ENCODE measurements around the gene EPHB2.
"Not testable (repeated sequence)": the region's sequence is repeated elsewhere in the genome, so short reads cannot be mapped to it uniquely, and the experiment has no call there.

The EPHB2 gene

DNA sequence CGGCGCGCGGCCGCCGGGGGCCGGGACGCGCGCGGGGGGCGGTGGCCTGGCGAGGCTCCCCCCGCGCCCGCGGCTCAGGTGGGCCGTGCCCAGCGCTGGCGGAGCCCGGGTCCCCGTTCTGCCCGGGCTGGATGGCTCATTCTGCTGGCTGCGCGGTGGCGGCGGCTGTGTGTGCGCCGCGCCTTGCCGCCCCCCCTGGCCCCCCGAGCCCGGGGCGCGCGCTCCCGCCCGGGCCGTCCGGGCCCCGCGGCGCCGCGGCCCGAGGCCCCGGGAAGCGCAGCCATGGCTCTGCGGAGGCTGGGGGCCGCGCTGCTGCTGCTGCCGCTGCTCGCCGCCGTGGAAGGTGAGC lies at the start of gene EPHB2:
TSS of gene EPHB2 (plus strand) at position 139 of the 349 bp plus-strand sequence. CDS start at position 283, 144 bp downstream.
- DNase-seq (ENCODE audit: low read depth) = no peak

DNA sequence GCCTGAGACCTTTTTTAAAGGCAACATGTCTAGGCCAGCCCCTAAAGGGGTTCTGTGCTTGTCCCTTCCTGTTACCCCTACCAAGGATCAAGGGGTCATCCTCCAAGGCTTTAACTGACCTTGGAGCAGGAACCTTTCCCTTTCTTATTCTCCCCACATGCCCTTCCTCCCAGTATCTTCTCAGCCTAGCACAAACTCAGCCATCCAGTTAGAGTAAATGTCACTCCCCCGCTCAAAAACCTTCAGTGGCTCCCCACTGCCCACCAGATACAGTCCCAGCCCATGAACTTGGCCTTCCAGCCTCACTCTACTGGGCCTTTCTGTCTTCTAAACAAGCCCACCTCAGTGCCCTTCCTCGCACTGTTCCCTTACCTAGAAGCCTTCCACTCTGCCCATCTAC lies 48.8 kb upstream of the EPHB2 start:
- DNase-seq (ENCODE audit: low read depth) = no peak

- DNase-seq (ENCODE audit: low read depth) = no peak
Observed at GRCh38 chr1:22662318-22662717, 48.3 kb upstream of the EPHB2 start.

GRCh38 chr1:22662986-22663408 lies 47.6 kb upstream of the EPHB2 start:
- DNase-seq (ENCODE audit: low read depth) = no peak

DNA sequence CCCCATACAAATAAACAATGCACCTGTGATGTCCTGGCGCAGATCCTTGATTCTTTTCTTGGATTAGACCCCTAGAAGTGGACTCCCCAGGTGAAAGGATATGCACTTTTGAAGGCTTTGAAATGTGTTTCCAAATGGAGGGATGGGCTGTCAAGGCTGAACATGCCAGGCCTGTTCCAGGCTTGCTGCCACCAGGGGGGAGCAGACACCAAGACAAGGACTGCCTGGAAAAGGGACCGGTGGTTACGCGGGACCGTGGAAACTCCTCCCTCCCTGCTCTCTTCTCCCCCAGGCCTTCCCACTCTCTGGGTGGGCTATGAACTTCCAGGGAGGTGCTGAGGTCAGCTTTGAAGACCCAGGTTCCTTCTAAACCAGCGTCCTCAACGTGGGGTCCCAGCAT lies 44.9 kb upstream of the EPHB2 start:
- DNase-seq (ENCODE audit: low read depth) = peak; percentile 17

GRCh38 chr1:22666412-22666811 lies 44.2 kb upstream of the EPHB2 start:
- DNase-seq (ENCODE audit: low read depth) = no peak

DNA sequence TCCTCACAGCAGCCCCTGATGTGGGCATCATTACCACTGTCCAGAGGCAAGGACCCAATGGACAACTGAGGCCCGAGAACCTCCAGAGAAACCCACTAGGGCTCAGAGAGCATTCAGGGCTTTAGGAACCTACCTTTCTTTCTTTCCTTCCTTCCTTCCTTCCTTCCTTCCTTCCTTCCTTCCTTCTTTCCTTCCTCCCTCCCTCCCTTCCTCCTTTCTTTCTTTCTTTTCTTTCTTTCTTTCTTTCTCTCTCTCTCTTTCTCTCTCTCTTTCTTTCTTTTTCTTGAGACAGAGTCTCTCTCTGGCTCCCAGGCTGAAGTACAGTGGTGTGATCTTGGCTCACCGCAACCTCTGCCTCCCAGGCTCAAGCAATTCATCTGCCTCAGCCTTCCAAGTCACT lies 41.8 kb upstream of the EPHB2 start:
- DNase-seq (ENCODE audit: low read depth) = not testable (repeated sequence)

- no peak for DNase-seq (ENCODE audit: low read depth)
Observed at GRCh38 chr1:22670352-22670975, 40.2 kb upstream of the EPHB2 start.

DNA sequence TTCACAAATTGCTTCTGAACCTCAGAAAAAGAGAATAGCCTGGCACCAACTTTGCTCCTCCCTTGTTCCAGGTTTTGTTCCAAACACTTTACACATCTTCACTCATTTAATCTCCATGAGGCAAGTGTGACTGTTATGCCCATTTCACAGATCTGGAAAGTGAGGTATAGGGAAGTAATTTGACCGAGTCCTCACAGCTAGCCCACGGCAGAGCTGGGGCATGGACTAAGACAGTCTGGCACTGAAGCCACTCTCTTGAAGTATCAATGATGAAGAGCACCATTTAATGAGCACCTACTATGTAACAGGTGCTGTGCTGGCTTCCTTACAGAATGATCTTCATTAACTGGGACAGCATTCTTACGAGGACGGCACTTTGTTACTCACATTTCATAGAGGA lies 38.6 kb upstream of the EPHB2 start:
- DNase-seq (ENCODE audit: low read depth) = no peak

- peak; percentile 28 for DNase-seq (ENCODE audit: low read depth)
Observed at GRCh38 chr1:22673486-22674409, 36.9 kb upstream of the EPHB2 start.

GRCh38 chr1:22674410-22674749 lies 36.3 kb upstream of the EPHB2 start:
- no peak for DNase-seq (ENCODE audit: low read depth)

DNA sequence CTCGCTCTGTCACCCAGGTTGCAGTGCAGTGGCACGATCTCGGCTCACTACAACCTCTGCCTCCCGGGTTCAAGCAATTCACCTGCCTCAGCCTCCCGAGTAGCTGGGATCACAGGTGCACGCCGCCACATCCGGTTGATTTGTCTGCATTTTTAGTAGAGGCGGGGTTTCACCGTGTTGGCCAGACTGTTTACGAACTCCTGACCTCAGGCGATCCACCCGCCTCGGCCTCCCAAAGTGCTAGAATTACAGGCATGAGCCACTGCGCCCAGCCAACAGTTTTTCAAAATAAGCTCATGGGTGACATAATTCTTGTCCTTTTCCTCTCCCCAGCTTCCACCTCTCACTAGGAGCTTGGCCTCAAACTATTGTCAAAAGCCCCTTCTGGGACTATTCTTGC lies 34.5 kb upstream of the EPHB2 start:
- not testable (repeated sequence) for DNase-seq (ENCODE audit: low read depth)

- DNase-seq (ENCODE audit: low read depth) = no peak
Observed at GRCh38 chr1:22676916-22677583, 33.6 kb upstream of the EPHB2 start.

DNA sequence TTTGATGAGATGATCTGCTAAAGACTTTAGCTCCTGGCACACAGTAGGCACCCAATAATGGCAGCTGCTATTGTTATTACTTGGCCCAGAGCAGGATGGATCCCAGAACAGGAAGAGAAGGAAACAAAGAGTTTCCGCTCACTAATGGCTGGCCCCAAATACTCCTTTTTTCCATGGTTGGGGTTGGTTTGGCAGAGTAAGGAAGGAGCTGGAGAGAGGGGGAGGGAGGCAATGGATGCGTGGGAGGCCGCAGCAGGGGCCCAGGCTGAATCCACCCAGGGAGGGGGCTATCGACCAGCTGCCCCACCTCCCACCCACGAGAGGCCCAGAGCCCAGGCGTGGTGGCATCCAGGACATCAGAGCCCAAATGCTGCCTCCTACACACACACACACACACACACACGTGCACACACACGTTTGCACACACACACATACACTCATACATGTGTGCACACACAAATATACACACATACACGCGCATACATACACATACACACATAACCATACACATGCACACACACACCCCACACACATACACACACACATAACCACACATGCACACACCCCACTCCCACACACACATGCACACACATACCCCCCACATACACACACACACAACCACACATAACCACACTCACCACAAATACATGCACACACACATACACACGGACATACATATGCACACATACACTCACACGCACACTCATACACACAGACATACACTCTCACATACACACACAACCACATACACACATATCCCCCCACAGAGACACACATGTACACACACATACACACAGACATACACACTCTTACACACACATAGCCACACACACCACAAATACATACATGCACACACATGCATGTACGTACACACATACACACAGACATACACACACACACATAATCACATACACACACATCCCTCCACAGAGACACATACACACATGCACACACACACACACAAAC lies 32.4 kb upstream of the EPHB2 start:
- DNase-seq (ENCODE audit: low read depth) = no peak

GRCh38 chr1:22680726-22681125 lies 29.9 kb upstream of the EPHB2 start:
- DNase-seq (ENCODE audit: low read depth) = no peak

- DNase-seq (ENCODE audit: low read depth) = no peak
Observed at GRCh38 chr1:22681556-22682276, 28.9 kb upstream of the EPHB2 start.

- DNase-seq (ENCODE audit: low read depth) = no peak
Observed at GRCh38 chr1:22683547-22683946, 27.1 kb upstream of the EPHB2 start.

DNA sequence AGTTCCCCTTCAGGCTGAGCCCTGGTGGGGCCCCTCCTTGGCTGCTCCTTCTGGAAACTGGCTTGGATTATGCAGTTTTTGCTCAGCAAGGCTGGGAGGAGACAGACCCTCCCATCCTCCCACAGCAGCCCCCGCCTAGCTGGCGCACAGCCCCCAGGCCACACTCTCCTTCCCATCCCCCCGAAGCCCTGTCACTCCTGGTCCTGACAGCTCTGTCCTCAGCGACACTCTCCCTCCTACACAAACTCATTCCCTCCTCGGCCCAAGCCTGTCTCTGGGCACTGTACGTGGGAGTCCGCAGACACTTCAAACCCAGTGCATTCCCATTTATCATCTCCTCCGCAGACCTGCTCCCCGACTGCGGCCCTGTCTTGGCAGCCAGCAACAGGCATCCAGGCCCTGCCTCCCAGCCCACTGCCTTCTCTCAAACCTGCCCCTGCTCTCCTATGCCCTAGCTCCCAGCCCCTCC lies 25.0 kb upstream of the EPHB2 start:
- DNase-seq (ENCODE audit: low read depth) = no peak

GRCh38 chr1:22687191-22687590 lies 23.4 kb upstream of the EPHB2 start:
- no peak for DNase-seq (ENCODE audit: low read depth)

DNA sequence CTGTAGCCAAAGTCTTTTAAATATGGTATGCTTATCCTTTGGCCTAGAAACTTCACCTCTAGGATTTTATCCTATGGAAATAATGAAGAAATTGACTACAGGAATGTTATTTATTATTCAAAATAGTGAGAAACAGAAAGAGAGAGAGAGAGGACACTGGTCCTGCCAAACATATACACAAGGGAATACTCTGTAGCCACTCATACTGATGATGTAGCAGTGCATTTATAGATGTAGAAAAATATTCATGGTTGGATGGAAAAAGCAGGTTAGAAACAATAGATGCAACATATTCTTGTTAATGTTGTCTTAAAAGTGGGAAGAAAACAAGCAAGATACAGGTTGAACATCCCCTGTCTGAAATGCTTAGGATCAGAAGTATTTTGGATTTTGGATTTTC lies 22.2 kb upstream of the EPHB2 start:
- no peak for DNase-seq (ENCODE audit: low read depth)

GRCh38 chr1:22689505-22689904 lies 21.1 kb upstream of the EPHB2 start:
- DNase-seq (ENCODE audit: low read depth) = peak; percentile 60

Measured in non-pigmented ciliary epithelial cell (primary cell).